Vagina (tissue), 2 donors: ENCODE measurements around the gene B4GALT2.

ENCODE experiments used
- CTCF ChIP-seq, 3 experiments: fragments of 450-650 bp in 2 of 3; fragments of 200-600 bp in 1 of 3; sonication (generic) in 1 of 3; IDR thresholded peaks; one replicate each; pipeline ENCODE4 v1.5.1; 2017 to 2019; ENCODE audit warnings: antibody characterized with exemption in 3 of 3, mild to moderate bottlenecking in 2 of 3, moderate library complexity in 2 of 3
- POLR2A ChIP-seq, 2 donors: fragments of 450-650 bp; IDR thresholded peaks; one replicate each; pipeline ENCODE4 v1.6.1; 2017; ENCODE audit warnings: antibody characterized with exemption in 2 of 2, mild to moderate bottlenecking in 2 of 2, moderate library complexity in 2 of 2

GRCh38 chr1:44002606-44003157, 23.7 kb downstream of the B4GALT2 start:
- TF ChIP-seq CTCF (IDR thresholded peaks at IDR 0.05) (no peak), POLR2A (IDR thresholded peaks at IDR 0.05) (no peak)
